ENCODE data around the gene CHST11.

The CHST11 gene

GRCh38 chr12:104635607-104636343 is 179.0 kb downstream of the CHST11 start:
- DNase-seq, result no peak

DNA sequence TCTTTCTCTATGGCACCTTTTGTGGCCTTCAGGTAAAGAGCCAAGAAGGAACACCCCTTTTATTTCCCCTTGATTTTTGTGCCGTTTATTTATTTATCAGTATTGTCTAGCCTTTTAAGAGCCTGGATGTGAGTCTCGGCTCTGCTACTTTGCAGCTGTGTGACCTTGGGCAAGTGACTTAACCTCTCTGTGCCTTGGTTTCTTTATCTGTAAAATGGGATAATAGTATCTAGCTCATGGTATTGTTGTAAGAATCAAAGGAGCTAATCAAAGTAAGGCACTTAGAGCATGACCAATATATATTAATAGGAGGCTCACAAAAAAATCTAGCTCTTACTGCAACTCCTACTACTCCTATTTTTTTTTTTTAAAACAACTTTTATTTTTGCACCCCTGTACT is 179.7 kb downstream of the CHST11 start:
- DNase-seq, result no peak

- no peak for DNase-seq
Measured at GRCh38 chr12:104637604-104638003, 180.9 kb downstream of the CHST11 start.

DNA sequence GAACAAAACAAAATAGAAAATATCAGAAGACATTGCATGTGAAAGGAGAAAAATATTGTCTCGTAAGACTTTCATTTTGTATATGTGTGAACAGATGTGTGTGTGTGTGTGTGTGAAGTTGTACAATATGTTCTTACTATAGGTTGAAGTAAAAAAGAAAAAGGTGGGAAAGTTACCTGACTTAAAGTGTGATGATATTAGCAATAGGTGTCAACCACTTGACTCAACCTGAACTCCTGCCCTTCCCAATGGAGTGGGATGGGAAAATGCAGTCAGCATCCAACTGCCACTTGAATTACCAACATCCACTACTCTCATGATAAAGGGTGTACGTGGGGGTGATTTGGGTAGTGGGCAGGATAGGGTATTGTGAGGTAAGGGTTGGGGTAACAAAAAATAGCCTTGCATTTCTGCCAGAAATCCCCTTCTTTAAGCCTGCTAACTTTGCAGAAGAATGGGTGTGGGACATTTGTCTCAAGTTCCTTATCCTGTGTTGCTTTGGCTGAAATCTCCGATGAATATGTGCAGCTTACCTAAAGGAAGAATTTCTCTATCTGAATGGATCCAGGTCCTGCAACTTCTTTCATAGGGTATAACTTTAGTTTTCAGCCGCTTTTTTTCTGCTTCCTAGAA is 181.6 kb downstream of the CHST11 start:
- DNase-seq, result peak; percentile 17

- no peak for DNase-seq
Measured at GRCh38 chr12:104638851-104639240, 182.1 kb downstream of the CHST11 start.

GRCh38 chr12:104640956-104641355 is 184.2 kb downstream of the CHST11 start:
- no peak for DNase-seq

- DNase-seq, result no peak
Measured at GRCh38 chr12:104641862-104642261, 185.1 kb downstream of the CHST11 start.

- DNase-seq, result no peak
Measured at GRCh38 chr12:104643093-104643818, 186.5 kb downstream of the CHST11 start.

DNA sequence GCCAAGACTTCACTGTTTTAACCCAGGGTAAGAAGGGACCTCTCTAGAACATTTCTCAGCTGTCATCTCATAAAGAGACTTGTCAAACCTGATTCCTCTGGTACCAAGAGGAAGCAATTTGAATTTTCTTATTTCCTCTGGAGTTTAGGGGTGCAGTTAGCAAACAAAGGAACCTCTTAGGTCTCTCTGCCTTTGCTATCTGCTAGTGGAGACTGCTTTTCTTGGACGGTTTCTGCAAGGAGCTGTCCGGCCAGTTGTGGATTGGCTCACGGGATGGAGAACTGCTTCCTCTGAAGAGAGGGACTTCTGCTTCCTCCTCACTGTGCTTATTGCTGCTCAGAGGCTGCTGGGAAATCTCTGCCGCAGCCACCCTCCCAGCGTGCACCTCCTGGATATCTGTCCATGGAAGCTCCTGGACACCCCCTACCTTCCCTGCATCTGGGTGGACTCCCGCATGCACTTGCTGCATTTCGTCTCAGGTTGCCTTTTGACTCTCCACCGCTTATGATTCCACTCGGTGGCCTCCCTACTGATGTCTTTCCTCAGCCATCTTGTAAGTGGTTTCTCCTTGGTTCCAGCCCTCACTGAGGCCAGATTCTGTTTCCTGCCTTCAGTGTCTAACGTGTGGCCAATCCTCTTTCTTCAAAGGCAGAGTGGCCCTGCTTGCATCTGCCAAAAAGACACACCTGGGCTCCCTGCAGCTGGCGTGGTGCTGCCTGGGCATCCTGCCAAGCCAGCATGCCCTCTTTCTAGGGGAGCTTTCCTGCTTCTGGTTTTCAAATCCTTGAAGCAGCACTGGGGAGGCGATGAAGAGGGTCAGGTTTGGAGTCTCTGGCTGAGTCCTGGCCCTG is 187.3 kb downstream of the CHST11 start:
- DNase-seq, result no peak

- no peak for DNase-seq
Measured at GRCh38 chr12:104648756-104649155, 192.0 kb downstream of the CHST11 start.

DNA sequence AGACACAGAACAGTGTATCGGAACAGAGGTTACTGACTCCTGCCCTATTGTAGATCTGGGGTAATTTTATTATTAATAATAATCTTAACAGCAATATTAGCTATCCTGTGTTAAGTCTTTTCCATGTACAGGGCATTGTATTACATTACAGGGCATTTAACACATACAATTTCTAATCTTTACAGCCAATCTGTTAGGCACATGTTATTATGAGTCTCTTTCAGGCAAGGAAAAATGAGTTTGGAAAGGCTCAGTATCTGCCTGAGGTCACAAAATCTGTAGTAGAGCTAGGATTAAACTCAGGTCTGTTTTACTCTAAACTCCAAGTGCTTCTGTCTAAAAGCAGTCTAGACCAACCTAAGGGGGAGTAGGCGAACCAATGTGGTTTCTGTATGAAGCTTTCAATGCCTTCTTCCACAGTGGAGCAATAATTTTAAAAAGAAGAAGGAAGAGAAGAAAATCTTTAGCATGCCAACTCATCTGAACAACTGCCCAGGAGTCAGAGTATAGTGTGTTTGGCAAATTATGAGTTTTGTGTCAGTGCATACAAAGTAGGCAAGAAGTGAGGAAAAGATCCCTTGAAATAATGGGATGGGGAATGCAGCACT is 192.6 kb downstream of the CHST11 start:
- DNase-seq, result no peak

GRCh38 chr12:104649921-104650320 is 193.2 kb downstream of the CHST11 start:
- no peak for DNase-seq

- DNase-seq, result no peak
Measured at GRCh38 chr12:104650541-104650940, 193.8 kb downstream of the CHST11 start.

GRCh38 chr12:104651811-104652210 is 195.1 kb downstream of the CHST11 start:
- DNase-seq, result no peak

DNA sequence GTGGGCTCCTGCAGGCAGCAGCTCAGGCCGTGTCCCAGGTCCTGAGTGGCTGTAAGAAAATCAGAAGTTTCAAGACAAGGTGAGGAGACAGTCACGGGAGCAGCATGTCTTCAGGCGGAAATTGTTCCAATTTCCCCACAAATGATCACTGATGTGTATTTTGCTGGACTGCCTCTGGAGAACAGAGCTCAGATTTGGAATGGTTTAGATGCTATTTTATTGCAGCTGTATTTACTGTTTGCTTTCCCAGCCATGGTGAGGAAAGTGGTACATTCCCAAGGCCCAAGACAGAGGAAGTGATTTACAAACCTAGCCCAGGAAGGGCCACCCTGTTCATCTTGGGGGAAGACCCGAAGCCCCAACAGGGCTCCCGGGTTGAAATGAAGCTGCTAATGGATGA is 195.6 kb downstream of the CHST11 start:
- DNase-seq, result no peak

DNA sequence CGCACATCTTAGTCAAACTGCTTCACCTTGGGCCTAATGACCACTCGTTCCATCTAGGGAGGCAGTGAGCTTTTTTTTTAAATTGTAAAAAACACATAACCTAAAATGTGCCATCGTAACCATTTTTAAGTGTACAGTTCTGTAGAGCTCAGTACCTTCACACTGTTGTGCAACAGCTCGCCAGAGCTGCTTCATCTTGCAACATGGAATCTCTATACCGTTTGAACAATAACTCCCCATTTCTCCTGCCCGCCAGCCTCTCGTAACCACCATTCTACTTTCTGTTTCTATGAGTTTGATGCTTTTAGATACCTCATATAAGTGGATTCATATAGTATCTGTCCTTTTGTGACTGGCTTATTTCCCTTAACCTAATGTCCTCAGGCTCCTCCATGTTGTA is 196.2 kb downstream of the CHST11 start:
- no peak for DNase-seq

DNA sequence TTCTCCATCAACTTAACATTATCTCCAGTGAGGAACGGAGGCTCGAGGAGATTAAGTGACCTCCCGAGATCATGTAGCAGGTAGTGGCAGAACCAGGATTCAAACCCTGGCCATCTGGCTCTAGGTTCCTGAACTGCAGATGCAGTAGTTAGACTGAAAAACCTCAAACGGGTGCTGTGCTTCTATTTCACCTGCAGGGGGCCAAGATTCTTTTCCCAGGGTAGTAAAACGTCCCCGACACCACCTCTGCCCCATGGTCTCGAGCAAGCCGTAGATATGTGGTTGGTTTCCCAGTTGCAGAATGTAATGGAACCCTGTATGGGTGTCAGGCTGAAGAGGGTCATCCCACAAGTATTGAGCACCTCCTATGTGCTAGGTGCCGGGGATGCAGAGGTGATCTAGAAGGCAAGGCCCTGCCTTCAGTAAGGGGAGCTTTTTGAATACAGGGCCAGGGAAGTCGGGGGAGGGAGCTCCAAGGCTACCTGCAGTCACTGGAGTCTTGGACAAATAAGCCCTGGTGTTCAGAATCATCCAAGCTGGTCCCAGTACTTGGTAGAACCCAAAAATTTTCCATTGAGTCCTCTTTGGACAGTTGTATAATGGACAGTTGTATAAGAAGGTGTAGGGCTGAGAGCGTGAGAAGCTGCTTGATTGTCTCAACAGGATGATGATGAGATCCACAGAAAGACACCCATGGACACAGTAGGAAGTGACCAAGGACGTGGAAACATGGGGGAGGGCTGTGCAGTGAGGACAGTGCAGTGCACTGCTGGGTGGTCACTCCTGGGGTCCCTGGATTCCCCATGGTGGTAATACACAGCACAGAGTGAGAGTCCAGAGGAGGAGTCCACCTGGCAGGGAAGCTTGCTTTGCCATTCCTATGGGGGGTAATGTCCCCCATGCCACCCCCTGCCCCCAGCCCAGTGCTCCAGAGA is 197.2 kb downstream of the CHST11 start:
- peak; percentile 44 for DNase-seq

DNA sequence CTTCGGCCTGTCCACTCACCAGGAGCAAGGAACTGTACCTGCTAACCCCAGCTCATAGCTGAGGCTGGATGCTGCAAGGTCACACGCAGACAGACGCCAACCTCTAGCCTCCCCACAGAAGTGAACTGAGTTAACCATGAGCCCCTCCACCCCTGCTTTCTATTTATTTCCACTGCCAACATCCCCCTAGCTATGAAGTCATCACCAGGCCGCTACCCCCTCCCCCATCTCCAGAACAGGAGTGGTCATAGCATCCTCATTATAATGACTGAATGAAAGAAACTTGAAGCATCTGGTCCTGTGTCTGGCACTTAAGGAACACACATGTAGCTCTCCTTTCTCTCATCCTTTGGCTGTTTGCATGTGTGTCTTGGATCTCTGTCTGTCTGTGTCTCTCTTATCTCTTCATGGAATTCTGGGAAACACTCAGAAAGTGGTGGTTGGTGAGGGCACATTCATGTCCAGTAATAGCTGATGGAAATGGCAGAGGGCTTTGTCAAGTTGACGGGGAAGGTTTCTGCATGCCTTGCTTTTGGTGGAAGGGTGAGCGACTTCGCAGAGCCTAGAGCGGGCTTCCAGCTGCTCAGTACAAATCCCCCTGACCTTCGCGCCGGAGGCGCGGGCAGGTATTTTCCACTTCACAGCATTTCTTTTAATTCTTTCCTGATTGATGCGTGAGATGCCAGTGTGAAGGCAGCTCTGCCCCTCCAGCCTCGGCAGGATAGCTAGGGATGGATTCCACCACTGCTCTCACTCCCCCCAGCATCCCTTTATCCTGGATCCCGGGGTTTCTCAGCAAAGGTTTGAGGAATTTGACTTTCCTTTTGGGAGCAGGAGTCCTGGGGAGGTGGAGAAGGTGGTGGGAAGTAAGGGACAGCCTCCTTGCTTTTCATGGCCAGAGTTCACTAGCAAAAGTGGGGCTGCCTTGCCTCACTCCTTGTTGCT is 198.2 kb downstream of the CHST11 start:
- DNase-seq, result no peak

GRCh38 chr12:104656383-104656782 is 199.6 kb downstream of the CHST11 start:
- DNase-seq, result no peak

DNA sequence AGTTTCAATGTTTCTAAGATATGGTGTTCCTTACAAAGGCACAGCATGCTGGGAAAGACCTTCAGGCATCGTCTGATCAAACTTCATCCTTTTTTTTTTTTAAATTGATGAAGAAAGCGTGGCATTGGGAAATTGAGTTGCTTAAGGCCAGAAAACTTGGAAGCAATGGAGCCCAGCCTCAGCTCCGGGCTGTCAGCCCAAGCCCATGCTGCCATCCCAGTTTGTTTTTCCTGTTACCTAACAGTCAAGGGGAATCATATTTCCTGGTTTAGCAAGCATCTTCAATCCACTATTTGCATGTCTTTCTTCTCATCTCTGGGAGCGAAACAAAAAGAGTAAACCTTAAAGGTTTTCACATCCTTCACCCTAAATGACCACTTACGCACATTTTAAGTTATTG is 200.2 kb downstream of the CHST11 start:
- no peak for DNase-seq

All from activated CD4-positive, alpha-beta T cell treated with anti-CD3 and anti-CD28 coated beads, Interleukin-2, Interleukin-6, amounts not matched to agents 100 ng/mL and 50 ng/mL, durations not matched to agents 16 hours and 8 hours (primary cell).